Panc1 (cell line): Measurements from ENCODE around the gene C9orf78. TPM values are rescaled to one million over a fixed set of nuclear protein-coding genes. Genes with fewer than 3 reads are reported as not detected.

Experiments
- ATAC-seq: fragments of 200-7000 bp; cut with Tn5 transposase; 2 replicates; pipeline ENCODE4 v1.9.1; 2020; ENCODE audit warnings: mild to moderate bottlenecking, moderate library complexity
- BruUV-seq: library from RNA; stranded (reverse); fragments of 400-500 nt; replicated peaks from 2 replicates; lab custom pipeline; 2021; lab: Mats Ljungman, UMichigan
- CTCF ChIA-PET: fragments of 300-600 bp; sonication (Branson Sonifier 250); formaldehyde crosslinking; loops from one replicate; lab custom pipeline; 2022; ENCODE audit warnings: antibody characterized with exemption; lab: Charles Lee
- POLR2A ChIA-PET: fragments of 300-600 bp; sonication (Branson Sonifier 250); formaldehyde crosslinking; loops from one replicate; lab custom pipeline; 2022; ENCODE audit warnings: antibody characterized with exemption; lab: Charles Lee
- DNase-seq: peaks from one replicate; pipeline ENCODE4 v3.0.0-alpha.2; 2010; ENCODE audit warnings: low read depth, low spot score
- H3K27ac ChIP-seq: 2 replicates; pipeline ENCODE4 v1.5.1; 2011; ENCODE audit warnings: mild to moderate bottlenecking, low read length, inconsistent platforms
- H3K27me3 ChIP-seq: fragments of 200-500 bp; sonication (Bioruptor generic); 2 replicates; pipeline ENCODE4 v1.6.0; 2014; ENCODE audit warnings: low read length, inconsistent platforms; ENCODE audit not compliant: control insufficient read depth, insufficient read depth
- H3K36me3 ChIP-seq: fragments of 200-500 bp; sonication (Bioruptor generic); 2 replicates; pipeline ENCODE4 v1.5.1; 2014; ENCODE audit warnings: inconsistent platforms, mild to moderate bottlenecking, low read length, moderate library complexity; ENCODE audit not compliant: control insufficient read depth, insufficient read depth
- H3K4me1 ChIP-seq: 2 replicates; pipeline ENCODE4 v1.5.1; 2011; ENCODE audit warnings: inconsistent platforms, mild to moderate bottlenecking, low read length, moderate library complexity; ENCODE audit not compliant: control insufficient read depth, insufficient read depth
- H3K4me3 ChIP-seq, 2 experiments: 2 replicates each; pipeline ENCODE4 v1.5.1; 2011 to 2012; ENCODE audit warnings: low read depth in 2 of 2, low read length in 2 of 2, mild to moderate bottlenecking in 2 of 2, inconsistent platforms in 1 of 2, moderate library complexity in 1 of 2
- H3K9me3 ChIP-seq: fragments of 200-500 bp; sonication (Bioruptor generic); 2 replicates; pipeline ENCODE4 v1.5.1; 2014; ENCODE audit warnings: low read depth, mild to moderate bottlenecking, inconsistent platforms, low read length, moderate library complexity; ENCODE audit not compliant: control insufficient read depth, insufficient read depth
- POLR2AphosphoS5 ChIP-seq: IDR thresholded peaks from 2 replicates; pipeline ENCODE4 v1.6.1; 2012; ENCODE audit warnings: mild to moderate bottlenecking, low read depth, low read length, moderate library complexity
- SIN3A ChIP-seq: IDR thresholded peaks from 2 replicates; pipeline ENCODE4 v1.6.1; 2012; ENCODE audit warnings: low read depth, mild to moderate bottlenecking, low read length, moderate library complexity, borderline replicate concordance; ENCODE audit not compliant: insufficient read depth
- TCF7L2 ChIP-seq: IDR thresholded peaks from 2 replicates; pipeline ENCODE4 v1.6.1; 2011; ENCODE audit warnings: mild to moderate bottlenecking, low read depth, low read length, inconsistent platforms
- in situ Hi-C: cut with HindIII; loops from 2 replicates; pipeline ENCODE4 v1.10.0; 2016; ENCODE audit warnings: low sequenced_read_pairs, low pct_unique_long_range_greater_than_20kb
- intact Hi-C: fragments of 100-400 bp; cut with micrococcal nuclease; formaldehyde crosslinking; loops from one replicate; pipeline ENCODE4 v1.10.0; 2022; ENCODE audit not compliant: unreplicated experiment
- total RNA-seq: library from RNA; stranded (reverse); gene quantifications from one replicate; pipeline ENCODE4 v1.2.1, GENCODE V29; 2021; ENCODE audit not compliant: unreplicated experiment
- TF ChIP-seq, protein P1 (sequence below), 2 experiments: IDR thresholded peaks; 2 replicates each; pipeline ENCODE4 v1.6.1; 2011 to 2012; ENCODE audit warnings: low read depth in 2 of 2, control low read depth in 1 of 2, low read length in 1 of 2, mild to moderate bottlenecking in 1 of 2, moderate library complexity in 1 of 2; ENCODE audit not compliant: insufficient read depth in 1 of 2
- TF ChIP-seq, protein P2 (sequence below): fragments of 450-650 bp; IDR thresholded peaks from 2 replicates; pipeline ENCODE4 v1.5.1; 2017; ENCODE audit warnings: mild to moderate bottlenecking

The C9orf78 gene
- total RNA-seq, 1 experiment from 2014 or later = 33.6 TPM

DNA sequence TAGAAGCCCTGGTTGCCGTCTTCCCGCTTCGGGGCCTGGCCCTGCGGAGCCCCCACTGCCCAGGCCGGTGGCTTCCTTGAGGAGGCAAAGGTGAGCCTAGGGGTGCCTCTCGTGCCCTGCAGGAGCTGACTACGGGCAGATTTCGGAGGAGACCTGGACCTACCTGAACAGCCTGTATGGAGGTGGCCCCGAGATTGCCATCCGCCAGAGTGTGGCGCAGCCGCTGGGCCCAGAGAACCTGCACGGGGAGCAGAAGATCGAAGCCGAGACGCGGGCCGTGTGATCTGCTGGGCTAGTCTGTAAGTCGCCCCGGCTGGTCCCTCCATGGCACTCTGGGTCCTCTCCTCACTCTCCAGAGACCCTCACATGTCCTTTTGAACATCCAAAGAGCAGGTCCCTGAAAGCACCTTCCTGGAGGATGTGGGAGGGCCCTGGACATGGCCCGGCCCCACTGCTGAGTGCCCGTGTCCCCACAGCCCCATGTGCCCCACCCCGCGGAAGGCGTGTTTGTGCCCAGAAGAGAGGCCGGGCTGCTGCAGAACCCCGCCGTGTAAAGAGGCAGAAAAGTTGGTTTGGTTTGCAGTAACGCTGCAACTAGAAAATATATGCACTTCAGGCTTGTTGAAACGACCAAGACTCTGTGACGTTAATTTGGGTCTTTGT lies 45.0 kb upstream of the C9orf78 start:
- Histone ChIP-seq H3K9me3 (no peaks in the 10 kb centered on the region), H3K27me3 (no peaks in the 10 kb centered on the region), H3K4me1 (no peaks in the 10 kb centered on the region), H3K36me3 (no peaks in the 10 kb centered on the region), H3K4me3 (no peak overlapping the region), H3K27ac (no peak overlapping the region)
- ATAC-seq (no peak), DNase-seq (no peak)
- in situ Hi-C loops (no loop called here), intact Hi-C loops (loop anchor here (10.0 kb wide), 1 partner anchor 155 kb away; no protein-coding TSS in a partner anchor)
- CTCF ChIA-PET = interaction anchor here (0.6 kb wide), 1 partner anchor 13 kb away, joined by 3 read pairs; no protein-coding TSS in a partner anchor
- TF ChIP-seq, protein P1, sequence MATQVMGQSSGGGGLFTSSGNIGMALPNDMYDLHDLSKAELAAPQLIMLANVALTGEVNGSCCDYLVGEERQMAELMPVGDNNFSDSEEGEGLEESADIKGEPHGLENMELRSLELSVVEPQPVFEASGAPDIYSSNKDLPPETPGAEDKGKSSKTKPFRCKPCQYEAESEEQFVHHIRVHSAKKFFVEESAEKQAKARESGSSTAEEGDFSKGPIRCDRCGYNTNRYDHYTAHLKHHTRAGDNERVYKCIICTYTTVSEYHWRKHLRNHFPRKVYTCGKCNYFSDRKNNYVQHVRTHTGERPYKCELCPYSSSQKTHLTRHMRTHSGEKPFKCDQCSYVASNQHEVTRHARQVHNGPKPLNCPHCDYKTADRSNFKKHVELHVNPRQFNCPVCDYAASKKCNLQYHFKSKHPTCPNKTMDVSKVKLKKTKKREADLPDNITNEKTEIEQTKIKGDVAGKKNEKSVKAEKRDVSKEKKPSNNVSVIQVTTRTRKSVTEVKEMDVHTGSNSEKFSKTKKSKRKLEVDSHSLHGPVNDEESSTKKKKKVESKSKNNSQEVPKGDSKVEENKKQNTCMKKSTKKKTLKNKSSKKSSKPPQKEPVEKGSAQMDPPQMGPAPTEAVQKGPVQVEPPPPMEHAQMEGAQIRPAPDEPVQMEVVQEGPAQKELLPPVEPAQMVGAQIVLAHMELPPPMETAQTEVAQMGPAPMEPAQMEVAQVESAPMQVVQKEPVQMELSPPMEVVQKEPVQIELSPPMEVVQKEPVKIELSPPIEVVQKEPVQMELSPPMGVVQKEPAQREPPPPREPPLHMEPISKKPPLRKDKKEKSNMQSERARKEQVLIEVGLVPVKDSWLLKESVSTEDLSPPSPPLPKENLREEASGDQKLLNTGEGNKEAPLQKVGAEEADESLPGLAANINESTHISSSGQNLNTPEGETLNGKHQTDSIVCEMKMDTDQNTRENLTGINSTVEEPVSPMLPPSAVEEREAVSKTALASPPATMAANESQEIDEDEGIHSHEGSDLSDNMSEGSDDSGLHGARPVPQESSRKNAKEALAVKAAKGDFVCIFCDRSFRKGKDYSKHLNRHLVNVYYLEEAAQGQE (IDR thresholded peaks at IDR 0.05; ENCODE audit: insufficient read depth in 1 of 2, low read depth in 2 of 2, low read length in 1 of 2) = no peak
- TF ChIP-seq POLR2AphosphoS5 (no peak), SIN3A (no peak), TCF7L2 (no peak)
- TF ChIP-seq, protein P2, sequence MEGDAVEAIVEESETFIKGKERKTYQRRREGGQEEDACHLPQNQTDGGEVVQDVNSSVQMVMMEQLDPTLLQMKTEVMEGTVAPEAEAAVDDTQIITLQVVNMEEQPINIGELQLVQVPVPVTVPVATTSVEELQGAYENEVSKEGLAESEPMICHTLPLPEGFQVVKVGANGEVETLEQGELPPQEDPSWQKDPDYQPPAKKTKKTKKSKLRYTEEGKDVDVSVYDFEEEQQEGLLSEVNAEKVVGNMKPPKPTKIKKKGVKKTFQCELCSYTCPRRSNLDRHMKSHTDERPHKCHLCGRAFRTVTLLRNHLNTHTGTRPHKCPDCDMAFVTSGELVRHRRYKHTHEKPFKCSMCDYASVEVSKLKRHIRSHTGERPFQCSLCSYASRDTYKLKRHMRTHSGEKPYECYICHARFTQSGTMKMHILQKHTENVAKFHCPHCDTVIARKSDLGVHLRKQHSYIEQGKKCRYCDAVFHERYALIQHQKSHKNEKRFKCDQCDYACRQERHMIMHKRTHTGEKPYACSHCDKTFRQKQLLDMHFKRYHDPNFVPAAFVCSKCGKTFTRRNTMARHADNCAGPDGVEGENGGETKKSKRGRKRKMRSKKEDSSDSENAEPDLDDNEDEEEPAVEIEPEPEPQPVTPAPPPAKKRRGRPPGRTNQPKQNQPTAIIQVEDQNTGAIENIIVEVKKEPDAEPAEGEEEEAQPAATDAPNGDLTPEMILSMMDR = no peak
- no TSS peak for BruUV-seq
- POLR2A ChIA-PET = no interaction called here

DNA sequence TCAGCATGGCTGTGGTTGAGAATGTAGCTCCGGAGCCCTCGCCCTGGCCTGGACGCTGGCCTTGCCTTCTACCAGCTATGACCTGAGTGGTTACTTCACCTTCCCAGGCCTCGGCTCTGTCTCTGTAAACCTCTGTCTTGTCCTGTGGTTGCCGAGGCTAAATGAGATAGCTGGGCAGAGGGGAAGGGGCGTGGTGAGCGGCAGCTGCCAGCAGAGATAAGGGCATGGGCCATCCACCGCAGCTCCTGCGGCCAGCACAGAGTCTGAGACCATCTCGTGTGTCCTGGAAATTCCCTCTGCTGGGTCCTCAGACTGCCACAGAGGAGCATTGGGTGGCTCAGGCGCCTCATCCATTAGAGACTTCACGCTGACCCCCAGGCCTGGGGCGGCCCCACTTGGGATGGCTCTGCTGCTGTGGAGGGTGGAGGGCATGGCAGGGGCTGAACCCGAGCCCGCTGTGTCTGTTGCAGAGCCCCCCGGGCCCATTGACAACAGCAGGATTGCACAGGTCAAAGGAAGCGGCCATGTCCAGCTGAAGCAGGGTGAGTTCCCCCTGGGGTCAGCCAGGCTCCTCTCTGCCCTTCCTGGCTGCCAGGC lies 44.1 kb upstream of the C9orf78 start:
- DNase-seq (no peak), ATAC-seq (no peak)
- ChIA-PET POLR2A (no interaction called here), CTCF (no interaction called here)
- Histone ChIP-seq H3K4me3 (no peak overlapping the region), H3K4me1 (no peaks in the 10 kb centered on the region), H3K27ac (no peak overlapping the region), H3K9me3 (no peaks in the 10 kb centered on the region), H3K36me3 (no peaks in the 10 kb centered on the region), H3K27me3 (no peaks in the 10 kb centered on the region)
- BruUV-seq = no TSS peak
- TF ChIP-seq SIN3A (no peak), TCF7L2 (no peak), POLR2AphosphoS5 (no peak)
- TF ChIP-seq, protein P2 = no peak
- TF ChIP-seq, protein P1 (IDR thresholded peaks at IDR 0.05; ENCODE audit: insufficient read depth in 1 of 2, low read depth in 2 of 2, low read length in 1 of 2) = no peak
- intact Hi-C loops (no loop called here), in situ Hi-C loops (no loop called here)
